GM12878 (cell line): ENCODE measurements around the gene PDE9A. TPM values are rescaled to one million over a fixed set of nuclear protein-coding genes. Genes with fewer than 3 reads are reported as not detected.

Experiments
- ATAC-seq: fragments of 200-7000 bp; cut with Tn5 transposase; 3 replicates; pipeline ENCODE4 v1.9.1; 2020; ENCODE audit warnings: mild to moderate bottlenecking, moderate library complexity
- BruUV-seq: library from RNA; stranded (reverse); fragments of 400-500 nt; replicated peaks from 2 replicates; lab custom pipeline; 2021; lab: Mats Ljungman, UMichigan
- CTCF ChIA-PET: fragments of 300-600 bp; sonication (Branson Sonifier 250); formaldehyde crosslinking; extraction: SDS; loops from one replicate; lab custom pipeline; 2021; ENCODE audit warnings: inconsistent platforms; lab: Yijun Ruan, JAX
- POLR2A ChIA-PET: fragments of 350-600 bp; formaldehyde crosslinking; extraction: SDS; loops from one replicate; lab custom pipeline; 2021; ENCODE audit warnings: inconsistent platforms; lab: Charles Lee
- RAD21 ChIA-PET: fragments of 300-600 bp; sonication (Branson Sonifier 250); formaldehyde crosslinking; loops from one replicate; lab custom pipeline; 2023; ENCODE audit warnings: antibody characterized with exemption; ENCODE audit not compliant: unreplicated experiment; lab: Charles Lee
- SMC1A ChIA-PET: fragments of 300-600 bp; sonication (Branson Sonifier 250); formaldehyde crosslinking; loops from one replicate; lab custom pipeline; 2023; ENCODE audit not compliant: unreplicated experiment, uncharacterized antibody; lab: Charles Lee
- DNase-seq: peaks from one replicate; pipeline ENCODE4 v3.0.0-alpha.2; 2011; ENCODE audit warnings: low read depth, low spot score
- FAIRE-seq: peaks from 3 replicates; lab custom pipeline; 2011; peaks lifted over from hg19 to GRCh38; lab: Jason Lieb, UNC
- H2AFZ ChIP-seq: 2 replicates; pipeline ENCODE4 v1.6.0; 2011; ENCODE audit warnings: low read depth, low read length, control low read depth; ENCODE audit not compliant: control insufficient read depth
- H3K27ac ChIP-seq: 2 replicates; pipeline ENCODE4 v1.5.1; 2011; ENCODE audit warnings: control low read depth; ENCODE audit not compliant: control insufficient read depth, insufficient read depth
- H3K27me3 ChIP-seq, 2 experiments: replicated peaks in 1 of 2; 2 replicates each; pipeline versions ENCODE4 v1.6.0 to v1.6.1; 2011; ENCODE audit warnings: low read length in 1 of 2; ENCODE audit not compliant: control insufficient read depth in 2 of 2, insufficient read depth in 2 of 2
- H3K36me3 ChIP-seq, 2 experiments: 2 replicates each; pipeline ENCODE4 v1.5.1; 2011; ENCODE audit warnings: low read length in 1 of 2; ENCODE audit not compliant: control insufficient read depth in 2 of 2, insufficient read depth in 2 of 2
- H3K4me1 ChIP-seq: 2 replicates; pipeline ENCODE4 v1.6.1; 2011; ENCODE audit warnings: mild to moderate bottlenecking, low read length, moderate library complexity, mixed read lengths; ENCODE audit not compliant: control insufficient read depth, insufficient read depth
- H3K4me2 ChIP-seq: 2 replicates; pipeline ENCODE4 v1.6.0; 2011; ENCODE audit warnings: control low read depth; ENCODE audit not compliant: control insufficient read depth, insufficient read depth
- H3K4me3 ChIP-seq: fragments of 200-600 bp; sonication (generic); 2 replicates; pipeline ENCODE4 v1.5.1; 2016
- H3K79me2 ChIP-seq: 2 replicates; pipeline ENCODE4 v1.6.0; 2011; ENCODE audit warnings: low read length; ENCODE audit not compliant: control insufficient read depth, insufficient read depth
- H3K9ac ChIP-seq: 2 replicates; pipeline ENCODE4 v1.8.0; 2011; ENCODE audit warnings: low read length, control low read depth, mixed read lengths; ENCODE audit not compliant: control insufficient read depth, insufficient read depth
- H3K9me3 ChIP-seq: replicated peaks from 3 replicates; pipeline ENCODE4 v1.5.1; 2011; ENCODE audit warnings: mild to moderate bottlenecking, low read length; ENCODE audit not compliant: control insufficient read depth, insufficient read depth
- H4K20me1 ChIP-seq: 2 replicates; pipeline ENCODE4 v1.6.0; 2011; ENCODE audit not compliant: control insufficient read depth, insufficient read depth
- MYC ChIP-seq: IDR thresholded peaks from 2 replicates; pipeline ENCODE4 v1.6.1; 2011; ENCODE audit warnings: mild to moderate bottlenecking, low read length, moderate library complexity, inconsistent platforms; ENCODE audit not compliant: insufficient read depth, insufficient replicate concordance, insufficient read length, severe bottlenecking
- ZNF687 ChIP-seq: fragments of 450-650 bp; IDR thresholded peaks from 2 replicates; pipeline ENCODE4 v1.6.1; 2017; ENCODE audit warnings: mild to moderate bottlenecking, moderate library complexity
- WGBS: methylation state at CpG from one replicate; pipeline ENCODE4 v1.1.6; 2016; ENCODE audit warnings: low lambda C conversion rate; ENCODE audit not compliant: insufficient replicate concordance, insufficient coverage; ENCODE audit errors: missing lambda C conversion rate; 5-methylcytosine and 5-hydroxymethylcytosine counted together
- in situ Hi-C: fragments of 300-500 bp; cut with MboI; formaldehyde crosslinking; loops from 9 replicates; pipeline ENCODE4 v1.14.3; 2018; ENCODE audit warnings: mixed read lengths
- intact Hi-C: fragments of 100-400 bp; cut with micrococcal nuclease; formaldehyde crosslinking; loops from one replicate; pipeline ENCODE4 v1.14.2; 2022; ENCODE audit not compliant: unreplicated experiment
- polyA plus RNA-seq, 11 experiments: library from polyadenylated mRNA; depleted of rRNA in 4 of 11; unstranded in 6 of 11; stranded (reverse) in 5 of 11; fragments of >200 nt; fragmentation: Nextera tagmentation in 4 of 11; fragmentation: Illumina TruSeq in 1 of 11; extraction: Ambion mirVana in 4 of 11; extraction: Trizol in 1 of 11; gene quantifications; 1 replicate in 1 of 11; 2 replicates in 10 of 11; pipeline versions ENCODE4 v1.2.1 to v1.2.3, GENCODE V29; 2011 to 2016; ENCODE audit warnings: inconsistent platforms in 2 of 11, missing spikeins in 2 of 11, low read depth in 1 of 11
- total RNA-seq, 4 experiments: library from RNA; depleted of rRNA in 3 of 4; stranded (reverse); fragments of >200 nt in 3 of 4; fragmentation: Illumina TruSeq in 1 of 4; extraction: Trizol in 1 of 4; gene quantifications; 2 replicates each; pipeline versions ENCODE4 v1.2.1 to v1.2.3, GENCODE V29; 2013 to 2021

The PDE9A gene
- total and polyA plus RNA-seq, 10 of the 15 experiments (the other 5 are each of a cell fraction or from before 2014, with no cell fraction given), result 0.08 to 0.45 (median 0.20) TPM; not detected in 1

- intact Hi-C loops (no loop called here), in situ Hi-C loops (no loop called here)
- H3K9ac ChIP-seq, result no peak overlapping the region
- H4K20me1 ChIP-seq, result no peaks in the 10 kb centered on the region
- peaks cover 0 to 6% of the 10 kb centered on the region in 2 experiments; a peak in 2 of 4 replicates for H3K27me3 ChIP-seq
- H3K27ac ChIP-seq, result no peak overlapping the region
- POLR2A ChIA-PET, result no interaction called here
- TF ChIP-seq MYC, result no peak
- TF ChIP-seq ZNF687, result no peak
- BruUV-seq, result no TSS peak
- H3K4me3 ChIP-seq, result no peak overlapping the region
- H3K9me3 ChIP-seq, result no peaks in the 10 kb centered on the region; the same call in 2 of the 3 replicates
- no peaks in the 10 kb centered on the region for H3K79me2 ChIP-seq
- SMC1A ChIA-PET, result no interaction called here
- 0% methylated on average over 9 of the region's 9 CpGs for WGBS
- FAIRE-seq, result no peak
- ATAC-seq, result no peak
- RAD21 ChIA-PET, result no interaction called here
- no peaks in the 10 kb centered on the region for H3K36me3 ChIP-seq
- H2AFZ ChIP-seq, result no peak overlapping the region
- H3K4me1 ChIP-seq, result no peaks in the 10 kb centered on the region
- CTCF ChIA-PET, result no interaction called here
- H3K4me2 ChIP-seq, result no peak overlapping the region
- DNase-seq, result no peak
Observed at GRCh38 chr21:42670884-42671283, 17.5 kb downstream of the PDE9A start.
